Lower leg skin (tissue), 3 donors: ENCODE measurements around the gene PHIP.

Source experiments
- CTCF ChIP-seq, 3 donors: fragments of 450-650 bp; IDR thresholded peaks; one replicate each; pipeline ENCODE4 v1.5.1; 2016; ENCODE audit warnings: antibody characterized with exemption in 3 of 3, mild to moderate bottlenecking in 3 of 3, moderate library complexity in 2 of 3
- POLR2A ChIP-seq, 2 donors: fragments of 450-650 bp; IDR thresholded peaks; one replicate each; pipeline ENCODE4 v1.6.1; 2016 to 2017; ENCODE audit warnings: antibody characterized with exemption in 2 of 2, mild to moderate bottlenecking in 1 of 2, moderate library complexity in 1 of 2

- TF ChIP-seq CTCF (IDR thresholded peaks at IDR 0.05) (no peak), POLR2A (IDR thresholded peaks at IDR 0.05) (no peak)
Measured at GRCh38 chr6:79057746-79058145, 20.3 kb downstream of the PHIP start.
